HEK293 (cell line): ENCODE results near the gene ABCE1.

Experiments
- CTCF ChIA-PET: fragments of 350-600 bp; formaldehyde crosslinking; extraction: SDS; loops from one replicate; lab custom pipeline; 2021; ENCODE audit warnings: antibody characterized with exemption; lab: Yijun Ruan, JAX
- POLR2A ChIA-PET: fragments of 300-600 bp; formaldehyde crosslinking; extraction: SDS; loops from one replicate; lab custom pipeline; 2020; ENCODE audit warnings: antibody characterized with exemption, inconsistent platforms; lab: Yijun Ruan, JAX
- H3K27ac ChIP-seq: fragments of 200-500 bp; sonication (Bioruptor generic); 2 replicates; pipeline ENCODE4 v1.5.1; 2014; ENCODE audit warnings: low read depth, low read length, control low read depth, inconsistent platforms; ENCODE audit errors: extremely low read depth
- H3K36me3 ChIP-seq, 2 experiments: fragments of 200-500 bp in 1 of 2; sonication (Bioruptor generic) in 1 of 2; 1 replicate in 1 of 2; 2 replicates in 1 of 2; pipeline ENCODE4 v1.5.1; 2014 to 2017; ENCODE audit warnings: inconsistent platforms in 2 of 2, low read length in 2 of 2; ENCODE audit not compliant: control insufficient read depth in 2 of 2, insufficient read depth in 1 of 2
- H3K4me1 ChIP-seq: fragments of 200-500 bp; sonication (Bioruptor generic); 2 replicates; pipeline ENCODE4 v1.5.1; 2014; ENCODE audit warnings: mild to moderate bottlenecking, low read length, inconsistent platforms; ENCODE audit not compliant: control insufficient read depth, insufficient read depth
- H3K4me3 ChIP-seq: 2 replicates; pipeline ENCODE4 v1.5.1; 2011; ENCODE audit warnings: low read depth, mild to moderate bottlenecking, control low read depth, low read length, moderate library complexity
- H3K9me3 ChIP-seq: fragments of 200-500 bp; sonication (Bioruptor generic); 2 replicates; pipeline ENCODE4 v1.5.1; 2014; ENCODE audit warnings: low read depth, low read length, inconsistent platforms; ENCODE audit not compliant: control insufficient read depth, insufficient read depth
- BCL11B ChIP-seq: fragments of 450-650 bp; formaldehyde crosslinking; IDR thresholded peaks from 2 replicates; pipeline ENCODE4 v1.5.1; 2016; ENCODE audit warnings: low read depth, missing biosample characterization, missing genetic modification characterization
- BCL6B ChIP-seq: fragments of 450-650 bp; formaldehyde crosslinking; IDR thresholded peaks from 2 replicates; pipeline ENCODE4 v1.5.1; 2017; ENCODE audit warnings: missing biosample characterization, missing genetic modification characterization
- GLIS2 ChIP-seq: fragments of 450-650 bp; formaldehyde crosslinking; IDR thresholded peaks from 2 replicates; pipeline ENCODE4 v1.5.1; 2016; ENCODE audit warnings: missing biosample characterization, missing genetic modification characterization
- HOXD13 ChIP-seq: sonication (generic); formaldehyde crosslinking; IDR thresholded peaks from 2 replicates; pipeline ENCODE4 v1.8.0; 2022; ENCODE audit warnings: missing genetic modification reagents, borderline replicate concordance
- MZF1 ChIP-seq: fragments of 450-650 bp; formaldehyde crosslinking; IDR thresholded peaks from 2 replicates; pipeline ENCODE4 v1.5.1; 2017; ENCODE audit warnings: missing biosample characterization, missing genetic modification characterization, borderline replicate concordance
- PRDM10 ChIP-seq: fragments of 450-650 bp; formaldehyde crosslinking; IDR thresholded peaks from 2 replicates; pipeline ENCODE4 v1.5.1; 2016; ENCODE audit warnings: missing biosample characterization, missing genetic modification characterization
- REST ChIP-seq: fragments of 450-650 bp; formaldehyde crosslinking; IDR thresholded peaks from 2 replicates; pipeline ENCODE4 v1.5.1; 2016; ENCODE audit warnings: missing biosample characterization, missing genetic modification characterization
- SCRT1 ChIP-seq: fragments of 450-650 bp; formaldehyde crosslinking; IDR thresholded peaks from 2 replicates; pipeline ENCODE4 v1.5.1; 2016; ENCODE audit warnings: missing biosample characterization, missing genetic modification characterization, borderline replicate concordance
- WT1 ChIP-seq: fragments of 450-650 bp; formaldehyde crosslinking; IDR thresholded peaks from 2 replicates; pipeline ENCODE4 v1.5.1; 2016; ENCODE audit warnings: missing biosample characterization, missing genetic modification characterization
- ZNF10 ChIP-seq: fragments of 450-650 bp; formaldehyde crosslinking; IDR thresholded peaks from 2 replicates; pipeline ENCODE4 v1.5.1; 2017; ENCODE audit warnings: missing biosample characterization, missing genetic modification characterization
- ZNF202 ChIP-seq: fragments of 450-650 bp; formaldehyde crosslinking; IDR thresholded peaks from 2 replicates; pipeline ENCODE4 v1.5.1; 2016; ENCODE audit warnings: missing biosample characterization, missing genetic modification characterization, borderline replicate concordance
- ZNF335 ChIP-seq: fragments of 450-650 bp; formaldehyde crosslinking; conservative IDR thresholded peaks from 2 replicates; pipeline ENCODE4 v1.5.1; 2016; ENCODE audit warnings: missing biosample characterization, missing genetic modification characterization
- ZNF404 ChIP-seq: fragments of 450-650 bp; formaldehyde crosslinking; IDR thresholded peaks from 2 replicates; pipeline ENCODE4 v1.5.1; 2017; ENCODE audit warnings: missing biosample characterization, missing genetic modification characterization
- ZNF449 ChIP-seq: fragments of 450-650 bp; formaldehyde crosslinking; IDR thresholded peaks from 2 replicates; pipeline ENCODE4 v1.5.1; 2017; ENCODE audit warnings: missing biosample characterization, mild to moderate bottlenecking, missing genetic modification characterization, moderate library complexity
- ZNF639 ChIP-seq: fragments of 450-650 bp; formaldehyde crosslinking; IDR thresholded peaks from 2 replicates; pipeline ENCODE4 v1.5.1; 2016; ENCODE audit warnings: missing biosample characterization, missing genetic modification characterization
- ZNF664 ChIP-seq: fragments of 450-650 bp; formaldehyde crosslinking; IDR thresholded peaks from 2 replicates; pipeline ENCODE4 v1.5.1; 2016; ENCODE audit warnings: missing biosample characterization, missing genetic modification characterization

The ABCE1 gene

GRCh38 chr4:145155268-145155870 is 57.3 kb downstream of the ABCE1 start (continued):
- TF ChIP-seq BCL6B (tag by site-specific recombination) (no peak), BCL11B (tag by site-specific recombination) (no peak), ZNF335 (no peak), HOXD13 (no peak), ZNF639 (tag by site-specific recombination) (no peak), WT1 (no peak), ZNF202 (tag by site-specific recombination) (no peak), REST (tag by site-specific recombination) (no peak), ZNF404 (tag by site-specific recombination) (no peak), MZF1 (tag by site-specific recombination) (no peak)

GRCh38 chr4:145156986-145157385 is 58.9 kb downstream of the ABCE1 start:
- CTCF ChIA-PET = no interaction called here
- no peaks in the 10 kb centered on the region for H3K4me1 ChIP-seq
- H3K4me3 ChIP-seq = no peak overlapping the region
- POLR2A ChIA-PET = no interaction called here
- H3K36me3 ChIP-seq = peaks cover 11 to 77% of the 10 kb centered on the region in 2 experiments
- H3K27ac ChIP-seq = no peak overlapping the region
- TF ChIP-seq GLIS2 (tag by site-specific recombination) = no peak
- no peak for TF ChIP-seq ZNF449 (tag by site-specific recombination)
- no peak for TF ChIP-seq ZNF10 (tag by site-specific recombination)
- TF ChIP-seq PRDM10 = no peak
- no peak for TF ChIP-seq SCRT1 (tag by site-specific recombination)
- no peak for TF ChIP-seq ZNF664 (tag by site-specific recombination)
- H3K9me3 ChIP-seq = no peaks in the 10 kb centered on the region
